CD4-positive, alpha-beta T cell treated with Interleukin-15 for 1 hour (primary cell): ENCODE data around the gene DAB1.

ENCODE experiments used
- DNase-seq: peaks from one replicate; pipeline ENCODE4 v3.0.0-alpha.2; 2020

Gene DAB1

GRCh38 chr1:56967900-56968832, 455.7 kb downstream of the DAB1 start:
- DNase-seq, result no peak

- DNase-seq, result no peak
Measured at GRCh38 chr1:56967355-56967754, 456.5 kb downstream of the DAB1 start.

DNA sequence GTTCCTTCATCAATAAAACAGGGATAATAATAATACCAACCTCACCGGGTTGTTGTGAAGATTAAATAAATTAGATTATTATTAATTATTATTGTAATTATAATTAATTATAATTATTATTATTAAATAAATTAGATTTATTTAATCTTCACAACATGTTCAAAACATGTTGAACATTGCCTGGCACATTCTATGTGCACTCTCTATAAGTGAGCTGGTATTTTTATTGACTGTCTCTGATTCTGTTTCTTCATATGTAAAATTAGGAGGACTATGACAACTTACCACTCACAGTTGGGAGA, 457.2 kb downstream of the DAB1 start:
- DNase-seq, result no peak

GRCh38 chr1:56965916-56966697, 457.8 kb downstream of the DAB1 start, which contains the start of gene C8B:
Gene C8B (minus strand): TSS chr1:56966015. CDS start chr1:56965948, 67 bp downstream.
- DNase-seq, result no peak

DNA sequence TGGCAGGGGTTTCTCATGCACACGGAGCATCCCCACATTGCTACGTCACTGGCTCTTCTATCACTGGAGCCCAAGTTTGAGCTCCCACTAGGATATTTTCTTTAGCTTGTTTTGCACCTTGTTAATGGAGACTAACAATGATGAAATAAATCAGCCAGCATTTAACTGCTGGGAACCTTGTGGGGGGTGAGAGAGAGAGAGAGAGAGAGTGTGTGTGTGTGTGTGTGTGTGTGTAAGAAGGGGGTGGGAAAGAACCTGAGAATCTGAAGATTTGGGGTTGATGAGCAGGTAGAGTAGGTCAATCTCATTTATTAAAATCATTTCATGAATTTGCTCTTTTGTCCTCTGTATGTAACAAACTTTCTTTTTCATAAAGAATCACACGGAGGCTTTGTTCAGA, 458.7 kb downstream of the DAB1 start:
- no peak for DNase-seq

- no peak for DNase-seq
Measured at GRCh38 chr1:56964349-56965017, 459.4 kb downstream of the DAB1 start.

DNA sequence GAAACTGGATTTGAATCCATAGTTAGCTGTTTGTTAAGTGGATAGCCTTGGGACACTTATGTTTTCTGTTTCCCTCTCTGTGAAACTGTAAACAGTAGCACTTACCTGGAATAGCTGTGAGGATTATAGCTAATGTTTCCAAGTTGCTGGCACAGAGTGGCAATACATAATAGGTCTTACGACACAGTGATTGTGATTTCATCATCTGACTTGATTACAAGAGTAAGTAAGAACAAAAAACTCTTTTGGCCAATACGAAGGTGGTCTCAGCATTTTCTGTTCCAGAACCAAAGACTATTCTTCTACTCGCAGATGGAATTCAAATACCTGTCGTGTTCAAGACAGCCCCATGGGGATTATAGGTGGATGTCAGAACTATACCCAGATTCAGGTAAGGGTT, 460.2 kb downstream of the DAB1 start:
- no peak for DNase-seq

GRCh38 chr1:56961426-56961825, 462.4 kb downstream of the DAB1 start:
- no peak for DNase-seq

DNA sequence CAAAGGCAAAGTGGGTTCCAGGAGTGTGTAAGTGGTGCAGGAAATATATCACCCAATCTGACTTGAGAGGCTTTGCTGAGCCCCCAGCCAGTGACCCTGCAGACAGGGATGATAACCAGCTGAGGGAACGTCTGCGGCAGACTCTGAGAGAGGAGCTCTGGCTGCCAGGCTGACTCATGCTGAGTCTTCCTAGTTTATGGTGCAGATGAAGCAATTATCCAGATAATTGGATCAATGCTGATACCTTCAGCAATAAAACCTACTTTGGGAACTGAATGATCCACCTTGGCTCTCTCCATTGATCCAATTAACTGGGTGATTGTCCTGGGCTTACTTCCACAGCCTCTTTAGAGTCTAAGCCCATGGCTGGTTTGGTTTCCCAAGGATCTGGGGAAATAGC, 465.3 kb downstream of the DAB1 start:
- DNase-seq, result no peak

- no peak for DNase-seq
Measured at GRCh38 chr1:56957931-56958330, 465.9 kb downstream of the DAB1 start.

GRCh38 chr1:56954664-56955063, 469.2 kb downstream of the DAB1 start:
- no peak for DNase-seq

DNA sequence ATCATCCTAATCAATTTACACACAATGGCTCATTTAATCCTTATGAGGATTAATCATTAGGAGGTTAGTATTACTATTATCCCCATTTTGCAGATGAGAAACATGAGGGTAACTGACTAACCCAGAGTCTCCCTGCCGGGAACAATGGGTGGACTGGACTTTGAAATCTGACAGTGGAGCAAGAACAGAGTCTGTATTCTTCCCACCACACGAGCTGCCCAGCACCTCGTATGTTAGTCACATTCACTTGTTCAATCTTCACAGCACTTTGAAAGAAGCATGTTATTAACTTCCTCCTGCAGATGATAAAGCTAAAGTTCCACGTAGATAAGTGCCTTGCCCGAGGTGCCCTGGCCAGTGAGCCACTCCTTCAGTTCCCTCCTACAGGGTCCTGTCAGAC, 470.5 kb downstream of the DAB1 start:
- no peak for DNase-seq

DNA sequence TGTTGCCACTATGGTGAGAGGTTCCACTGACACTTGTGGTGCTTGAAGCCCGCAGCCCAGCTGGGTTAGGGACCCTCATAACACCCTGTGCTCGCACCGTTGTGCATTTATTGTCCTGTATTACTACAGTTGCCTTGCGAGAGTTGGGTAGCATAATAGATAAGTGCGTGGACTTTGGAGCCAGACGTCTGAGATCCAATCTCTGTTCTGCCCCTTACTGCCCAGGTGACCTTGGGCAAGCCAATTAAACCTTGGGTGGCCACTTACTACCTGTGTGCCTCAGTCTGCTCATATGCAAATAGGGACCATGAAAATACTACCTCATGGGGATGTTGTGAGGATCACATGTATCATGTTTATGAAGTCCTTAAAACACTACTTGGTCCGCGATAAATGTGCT, 471.4 kb downstream of the DAB1 start:
- DNase-seq, result no peak

GRCh38 chr1:56948403-56949023, 475.3 kb downstream of the DAB1 start:
- DNase-seq, result no peak
